NCI-H2171 treated with DMSO at 0.1 percent for 48 hours (cell line): Measurements from ENCODE around the gene ZAP70.
A peak's percentile ranks its signal among the peaks of the same experiment; 100 is the strongest.
"Not testable (repeated sequence)": the region's sequence is repeated elsewhere in the genome, so short reads cannot be mapped to it uniquely, and the experiment has no call there.

Experiments
- DNase-seq: peaks from one replicate; lab custom pipeline; 2025; lab: John Stamatoyannopoulos, UW

The ZAP70 gene

DNA sequence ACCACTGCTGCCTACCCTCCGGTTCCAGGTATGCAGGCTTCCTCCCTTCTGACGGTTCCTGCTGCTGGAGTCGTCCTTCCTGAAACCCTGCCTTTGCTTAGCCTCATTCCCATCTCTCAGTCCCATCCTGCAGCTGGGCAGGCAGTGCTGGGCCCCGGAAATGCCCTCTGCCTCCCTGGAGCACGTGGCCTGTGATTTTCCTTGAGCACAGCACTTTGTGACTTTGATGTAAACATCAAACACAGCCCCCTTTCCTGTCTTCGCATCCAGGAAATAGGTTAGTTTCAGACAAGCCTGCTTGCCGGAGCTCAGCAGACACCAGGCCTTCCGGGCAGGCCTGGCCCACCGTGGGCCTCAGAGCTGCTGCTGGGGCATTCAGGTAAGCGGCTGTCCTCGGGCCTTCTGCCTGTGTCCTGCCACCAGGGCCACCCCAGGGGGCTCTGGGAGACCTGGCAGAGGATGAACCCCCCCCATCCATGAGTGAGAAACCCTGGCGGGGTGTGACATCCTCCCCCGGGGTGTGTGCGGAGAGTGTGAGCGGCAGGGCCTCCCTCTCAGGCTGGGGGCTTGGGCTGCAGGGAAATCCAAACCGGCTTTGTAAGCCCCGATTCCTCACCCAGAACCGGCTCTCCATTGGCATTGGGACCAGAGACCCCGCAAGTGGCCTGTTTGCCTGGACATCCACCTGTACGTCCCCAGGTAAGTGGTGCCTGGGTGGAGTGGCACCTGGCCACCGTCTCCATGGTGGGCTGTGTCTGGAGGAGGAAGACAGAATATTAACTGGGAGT is at the start of gene ZAP70:
Gene ZAP70, plus strand, starts transcription at position 281 of the 788 bp plus-strand sequence. CDS start 10,461 bp downstream, outside the sequence.
- no peak for DNase-seq

DNA sequence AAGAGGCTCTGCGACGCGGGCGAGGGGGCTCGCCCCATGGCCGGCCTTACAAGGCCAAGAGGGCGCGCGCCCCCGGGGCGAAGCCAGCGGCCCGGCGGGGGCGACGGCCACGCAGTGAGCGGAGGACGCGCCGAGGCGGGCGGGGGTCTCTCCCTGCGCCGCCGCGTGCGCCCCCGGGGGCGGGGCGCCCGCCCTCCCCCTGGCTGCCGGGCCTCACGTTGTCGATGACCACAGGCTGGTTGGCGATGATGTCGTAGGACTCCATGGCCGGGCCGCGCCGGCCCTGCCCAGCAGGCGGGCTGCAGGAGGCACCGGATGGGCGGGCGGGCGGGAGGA is 49.8 kb upstream of the ZAP70 start:
- DNase-seq = no peak

DNA sequence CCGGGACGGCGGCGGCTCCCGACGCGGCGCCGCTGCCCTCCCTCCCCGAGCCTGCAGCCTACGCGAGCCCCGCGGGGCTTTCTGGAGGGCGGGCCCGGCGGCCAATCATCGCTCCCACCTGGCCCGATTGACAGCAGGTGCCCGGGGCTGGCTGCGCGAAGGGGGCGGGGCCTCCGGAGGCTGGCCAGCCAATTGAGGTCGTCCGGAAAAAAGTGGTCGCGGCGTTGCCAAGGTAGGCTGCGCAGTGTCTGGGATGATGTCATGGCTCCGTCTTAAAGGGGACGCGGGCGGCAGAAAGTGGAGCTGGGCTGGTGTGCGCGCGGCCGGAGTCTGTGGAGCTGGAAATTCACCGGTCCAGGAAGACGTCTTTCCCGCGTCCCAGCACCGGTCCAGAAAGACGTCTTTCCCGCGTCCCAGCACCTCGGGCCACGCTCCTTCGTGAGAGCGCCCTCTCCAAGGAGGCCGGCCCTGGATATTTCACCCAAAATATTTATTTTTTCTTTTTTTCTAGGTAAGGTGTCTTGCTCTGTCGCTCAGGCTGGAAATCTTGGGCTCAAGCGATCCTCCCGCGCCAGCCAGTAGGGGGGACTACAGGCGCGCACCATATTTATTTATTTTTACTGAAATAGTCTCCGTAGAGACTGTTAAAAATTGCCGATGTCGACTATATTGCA is 49.3 kb upstream of the ZAP70 start, which contains the start of gene ACTR1B:
Gene ACTR1B, minus strand, starts transcription at position 83 of the 674 bp plus-strand sequence. CDS start 154 bp downstream, outside the sequence.
- peak; percentile 99 for DNase-seq

DNA sequence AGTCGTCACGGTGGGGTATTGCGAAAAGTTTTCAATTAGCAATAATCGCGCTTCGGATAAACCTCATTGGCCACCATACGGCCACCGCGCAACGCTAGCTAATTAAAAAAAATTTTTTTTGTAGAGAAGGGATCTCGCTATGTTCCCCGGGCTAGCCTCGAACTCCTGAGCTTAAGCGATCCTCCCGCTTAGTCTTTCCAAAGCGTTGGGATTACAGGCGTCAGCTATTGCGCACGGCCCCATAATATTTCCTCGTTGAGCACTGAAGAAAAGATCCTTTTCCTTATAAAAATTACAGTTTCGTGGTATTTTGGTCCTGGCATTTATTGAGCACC is 48.8 kb upstream of the ZAP70 start:
- no peak for DNase-seq

DNA sequence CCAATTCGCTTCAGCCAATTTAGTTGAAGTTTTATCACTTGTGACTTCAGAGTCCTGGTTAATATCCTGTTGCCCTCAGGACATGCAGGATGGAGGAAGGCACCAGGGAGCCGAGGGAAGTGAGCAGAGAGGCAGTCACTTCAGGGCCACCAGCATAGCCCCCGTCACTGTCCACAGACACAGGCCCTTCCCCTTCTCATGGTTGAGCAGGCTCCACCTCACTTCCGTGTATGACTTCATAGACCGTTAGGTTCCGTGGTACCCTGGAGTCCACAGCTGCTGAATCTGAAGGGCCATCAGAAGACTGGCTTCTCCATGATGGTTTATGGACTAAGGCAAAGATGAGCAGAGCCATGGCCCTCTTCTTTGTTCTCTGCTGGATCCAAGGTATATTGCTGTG is 43.9 kb upstream of the ZAP70 start, which contains the start of gene C2orf92:
Gene C2orf92, plus strand, starts transcription at position 266 of the 400 bp plus-strand sequence. Its CDS starts 76 bp downstream, at position 342.
- no peak for DNase-seq

DNA sequence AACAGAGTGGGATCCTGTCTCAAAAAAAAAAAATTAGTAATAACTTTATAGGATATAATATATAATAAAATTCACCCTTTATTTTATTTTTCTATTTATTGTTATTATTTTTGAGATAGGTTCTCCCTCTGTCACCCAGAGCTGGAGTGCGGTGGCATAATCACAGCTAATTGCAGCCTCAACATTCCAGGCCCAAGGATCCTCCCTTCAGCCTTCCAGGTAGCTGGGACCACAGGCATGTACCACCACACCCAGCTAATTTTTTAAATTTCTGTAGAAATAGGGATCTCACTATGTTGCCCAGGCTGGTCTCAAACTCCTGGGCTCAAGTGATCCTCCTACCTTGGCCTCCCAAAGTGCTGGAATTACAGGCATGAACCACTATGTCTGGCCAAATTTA is 42.9 kb upstream of the ZAP70 start:
- no peak for DNase-seq

DNA sequence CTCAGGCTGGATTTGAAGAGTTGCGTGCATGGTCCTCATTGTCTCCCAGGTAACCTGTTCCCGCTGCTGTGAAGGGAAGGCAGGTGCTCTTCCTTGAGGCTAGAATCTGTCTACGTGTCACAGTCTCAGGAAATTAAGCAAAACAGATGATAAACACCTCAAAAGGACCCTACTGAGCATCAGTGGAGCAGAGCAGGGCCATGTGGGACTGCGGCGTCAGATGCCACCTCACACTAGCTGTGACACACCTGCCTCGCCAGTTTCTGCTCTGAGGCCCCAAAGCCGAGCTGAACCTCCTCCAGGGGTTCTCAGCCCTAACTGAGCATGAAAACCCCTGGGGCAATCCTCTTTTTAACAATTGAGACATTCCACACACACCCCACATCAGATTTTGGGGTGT is 41.9 kb upstream of the ZAP70 start:
- DNase-seq = no peak

DNA sequence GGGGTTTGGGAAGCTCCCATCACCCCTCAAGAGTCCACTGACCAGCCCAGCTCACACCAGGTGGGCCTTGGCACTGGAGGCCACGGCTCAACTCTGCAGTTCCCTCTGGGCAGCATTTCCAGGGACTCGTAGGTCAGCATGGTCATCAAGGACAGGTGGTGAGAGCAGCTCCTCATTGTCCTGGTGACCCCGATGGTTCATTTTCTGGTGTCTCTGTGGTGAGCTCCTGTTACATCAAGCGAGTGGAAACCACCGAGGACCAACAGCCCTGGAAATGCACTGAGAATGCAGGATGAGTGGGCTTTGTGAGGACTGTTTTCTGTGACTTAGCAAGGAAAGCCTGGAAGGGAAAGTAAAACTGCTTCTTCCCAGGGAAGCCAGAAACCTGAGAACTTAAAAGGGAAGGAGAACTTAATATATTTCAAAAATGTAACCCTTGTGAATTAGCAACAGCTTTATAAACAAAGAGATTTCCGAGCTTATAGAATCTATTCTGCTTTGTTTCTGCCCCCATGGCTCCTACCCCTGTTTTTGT is 40.7 kb upstream of the ZAP70 start:
- DNase-seq = not testable (repeated sequence)

DNA sequence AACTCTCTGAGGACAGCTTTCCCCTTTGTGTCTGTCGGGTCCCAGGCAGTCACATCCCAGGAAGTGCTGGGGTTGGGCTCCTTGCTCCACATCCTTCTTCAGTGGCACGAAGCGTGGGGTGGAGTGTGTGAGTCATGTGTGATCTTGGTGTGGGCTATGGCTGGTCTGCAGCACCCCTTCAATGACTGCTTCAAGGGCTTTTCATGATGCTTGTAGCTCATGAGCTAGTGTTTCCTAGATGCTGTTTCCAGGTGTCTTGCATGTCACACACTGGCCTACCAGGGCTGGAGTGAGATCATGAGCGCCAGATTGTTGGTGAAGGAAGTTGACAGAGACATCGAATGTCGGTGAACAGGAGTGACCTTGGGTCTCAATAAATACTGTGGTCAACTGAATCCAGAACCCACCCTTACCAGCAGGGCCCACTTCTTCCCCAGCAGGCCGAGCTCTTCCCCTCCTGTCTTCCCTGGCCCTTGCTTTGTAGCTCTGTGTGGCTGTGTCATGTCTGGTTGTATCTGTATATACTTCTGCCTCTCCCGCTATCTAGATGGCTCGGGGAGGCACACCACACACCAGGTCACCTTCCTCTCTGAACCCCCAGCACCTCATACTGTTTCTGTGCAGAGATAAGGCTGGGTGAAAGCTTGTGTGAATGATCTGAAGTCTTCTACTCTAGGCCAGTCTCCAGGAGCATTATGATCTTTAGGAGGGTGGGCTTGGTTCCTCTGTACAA is 40.0 kb upstream of the ZAP70 start:
- DNase-seq = no peak

DNA sequence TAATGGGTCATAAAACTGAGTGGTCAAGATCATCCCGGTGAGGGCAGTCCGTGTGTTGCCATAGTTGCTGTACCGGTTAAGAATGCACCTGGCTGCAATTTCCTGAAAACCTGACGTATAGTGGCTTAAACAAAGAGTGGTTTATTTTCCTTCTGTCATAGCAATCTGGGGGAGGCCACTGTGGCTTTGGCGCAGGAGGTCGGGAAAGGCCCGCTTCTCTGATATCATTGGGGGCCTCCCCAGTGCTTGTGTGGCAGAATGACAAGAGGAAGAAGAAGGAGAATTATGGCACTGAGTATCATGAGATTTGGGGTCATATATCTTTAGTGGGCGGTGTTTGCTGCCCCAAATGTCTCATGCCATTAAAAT is 39.5 kb upstream of the ZAP70 start:
- no peak for DNase-seq

DNA sequence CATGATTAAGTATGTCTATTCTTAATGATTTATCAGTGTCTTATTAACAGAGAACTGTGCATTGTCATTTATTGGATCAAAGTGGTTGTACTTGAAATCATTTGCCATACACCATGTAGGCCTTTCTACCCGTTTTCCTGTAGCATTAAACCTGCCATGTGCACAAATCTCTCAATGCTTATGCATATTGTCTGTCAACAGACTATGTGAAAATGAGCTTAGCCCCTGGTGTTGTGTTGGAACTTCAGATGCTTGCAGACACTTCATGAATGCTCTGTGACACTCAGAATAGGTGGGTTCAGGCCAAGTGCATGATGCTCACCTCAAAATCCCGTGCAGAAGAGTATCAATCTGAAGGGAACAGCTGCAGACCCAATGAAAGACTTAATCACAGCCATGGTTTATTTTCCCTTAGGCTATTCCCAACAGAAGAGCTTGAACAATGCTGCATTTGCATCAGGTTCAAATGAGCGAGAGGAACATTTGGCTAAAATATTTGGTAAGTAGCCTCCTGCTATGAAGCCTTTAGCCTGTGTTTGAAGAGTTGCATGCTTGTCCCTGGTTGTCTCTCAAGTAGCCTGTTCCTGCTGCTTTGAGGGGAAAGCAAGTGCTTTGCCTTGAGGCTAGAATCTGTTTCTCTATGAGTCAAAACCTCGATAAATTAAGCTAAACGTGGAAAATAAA is 37.8 kb upstream of the ZAP70 start:
- no peak for DNase-seq

DNA sequence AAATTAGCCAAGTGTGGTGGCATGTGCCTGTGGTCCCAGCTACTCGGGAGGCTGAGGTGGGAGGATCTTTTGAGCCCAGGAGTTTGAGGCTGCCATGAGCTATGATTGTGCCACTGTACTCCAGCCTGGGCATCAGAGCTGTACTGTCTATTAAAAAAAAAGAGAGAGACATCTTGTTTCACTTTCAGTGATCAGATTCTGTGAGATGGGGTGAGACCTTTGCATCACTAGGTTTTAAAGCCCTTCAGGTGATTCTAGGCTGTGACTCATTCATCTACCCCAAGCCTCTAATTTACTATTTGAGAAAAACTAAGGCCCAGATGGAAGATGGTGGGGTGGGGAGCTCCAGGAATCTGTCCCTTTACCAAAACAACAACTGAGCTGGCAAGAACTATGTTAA is 36.8 kb upstream of the ZAP70 start:
- no peak for DNase-seq

DNA sequence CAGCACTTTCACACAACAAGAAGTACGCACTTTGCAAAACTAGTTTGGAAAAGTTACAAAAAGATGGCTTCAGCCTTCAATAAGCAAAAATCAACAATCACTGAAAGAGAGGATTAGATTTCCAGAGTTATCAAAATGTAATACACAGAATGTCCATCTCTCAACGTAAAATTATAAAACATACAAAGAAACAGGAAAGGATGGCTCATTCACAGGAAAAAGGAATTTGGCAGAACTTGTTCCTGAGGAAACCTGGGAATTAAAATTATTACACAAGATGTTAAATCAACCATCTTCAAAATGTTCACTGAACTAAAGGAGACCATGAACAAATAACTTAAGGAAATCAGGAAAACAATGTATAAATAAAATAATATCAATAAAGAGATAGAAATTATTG is 35.9 kb upstream of the ZAP70 start:
- DNase-seq = no peak

DNA sequence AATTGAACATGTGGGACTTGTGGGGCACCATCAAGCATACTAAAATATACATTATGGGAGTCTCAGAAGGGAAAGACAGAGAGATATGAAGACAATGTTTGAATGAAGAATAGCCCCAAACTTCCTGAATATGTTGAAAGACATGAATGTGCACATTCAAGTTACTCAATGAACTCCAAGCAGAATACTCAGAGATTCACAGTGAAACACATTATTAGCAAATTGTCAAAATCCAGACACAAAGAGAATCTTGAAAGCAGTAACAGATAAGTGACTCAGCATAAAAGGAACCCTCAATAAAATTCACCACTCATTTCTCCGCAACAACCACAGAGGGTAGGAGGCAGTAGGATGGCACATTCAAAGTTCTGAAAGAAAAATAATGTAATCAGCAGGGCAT is 35.1 kb upstream of the ZAP70 start:
- no peak for DNase-seq

DNA sequence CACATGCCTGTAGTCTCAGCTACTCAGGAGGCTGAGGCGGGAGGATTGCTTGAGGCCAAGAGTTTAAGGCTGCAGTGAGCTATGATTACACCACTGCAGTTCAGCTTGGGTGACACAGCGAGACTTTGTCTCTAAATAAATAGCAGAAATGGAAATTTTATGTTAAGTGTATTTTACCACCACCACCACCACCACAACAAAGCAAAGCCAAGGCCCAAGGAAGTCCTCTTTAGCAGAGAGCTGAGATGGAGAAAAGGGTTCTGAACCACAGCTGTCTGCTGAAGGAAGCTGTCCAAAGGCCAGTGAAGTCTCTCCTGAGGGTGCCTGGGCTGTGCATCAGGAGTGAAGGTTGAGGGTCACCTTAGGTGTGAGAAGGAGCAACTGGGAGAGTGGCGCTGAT is 26.1 kb upstream of the ZAP70 start:
- DNase-seq = not testable (repeated sequence)

DNA sequence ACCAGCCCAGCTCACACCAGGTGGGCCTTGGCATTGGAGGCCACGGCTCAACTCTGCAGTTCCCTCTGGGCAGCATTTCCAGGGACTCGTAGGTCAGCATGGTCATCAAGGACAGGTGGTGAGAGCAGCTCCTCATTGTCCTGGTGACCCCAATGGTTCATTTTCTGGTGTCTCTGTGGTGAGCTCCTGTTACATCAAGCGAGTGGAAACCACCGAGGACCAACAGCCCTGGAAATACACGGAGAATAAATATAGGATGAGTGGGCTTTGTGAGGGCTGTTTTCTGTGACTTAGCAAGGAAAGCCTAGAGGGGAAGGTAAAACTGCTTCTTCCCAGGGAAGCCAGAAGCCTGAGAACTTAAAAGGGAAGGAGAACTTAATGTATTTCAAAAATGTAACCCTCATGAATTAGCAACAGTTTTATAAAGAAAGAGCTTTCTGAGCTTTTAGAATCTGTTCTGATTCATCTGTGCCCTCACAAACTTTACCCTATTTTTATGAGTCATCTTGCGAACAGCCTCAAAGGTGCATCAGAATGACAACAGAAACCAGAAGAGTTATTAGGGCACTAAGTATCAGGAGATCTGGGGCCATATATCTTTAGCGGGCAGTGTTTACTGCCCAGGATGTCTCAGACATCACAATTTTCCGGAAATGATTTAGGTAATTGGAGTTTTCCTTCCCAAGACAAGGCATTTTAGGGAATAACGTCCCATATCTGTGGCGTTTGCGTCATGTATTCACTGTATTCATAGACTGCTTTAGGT is 25.1 kb upstream of the ZAP70 start:
- no peak for DNase-seq

DNA sequence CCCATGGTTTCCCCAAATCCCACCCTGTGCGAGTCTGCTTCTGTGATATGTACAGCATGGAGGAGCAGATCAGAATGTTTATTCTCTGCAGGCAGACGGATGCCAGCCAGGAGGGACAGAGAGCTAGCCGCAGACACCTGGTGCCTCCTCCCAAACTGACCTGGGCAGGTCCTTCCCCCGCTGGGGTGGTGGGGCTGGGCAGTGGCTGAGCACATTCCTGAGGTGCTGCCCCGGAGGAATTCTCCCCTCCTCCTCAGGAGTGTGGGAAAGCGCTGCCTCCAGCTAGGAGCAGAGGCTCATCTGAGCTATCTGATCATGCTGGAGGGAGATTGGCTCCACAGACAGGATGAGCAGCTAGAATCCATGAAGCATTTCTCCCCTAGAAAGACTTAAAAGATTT is 22.2 kb upstream of the ZAP70 start:
- no peak for DNase-seq

DNA sequence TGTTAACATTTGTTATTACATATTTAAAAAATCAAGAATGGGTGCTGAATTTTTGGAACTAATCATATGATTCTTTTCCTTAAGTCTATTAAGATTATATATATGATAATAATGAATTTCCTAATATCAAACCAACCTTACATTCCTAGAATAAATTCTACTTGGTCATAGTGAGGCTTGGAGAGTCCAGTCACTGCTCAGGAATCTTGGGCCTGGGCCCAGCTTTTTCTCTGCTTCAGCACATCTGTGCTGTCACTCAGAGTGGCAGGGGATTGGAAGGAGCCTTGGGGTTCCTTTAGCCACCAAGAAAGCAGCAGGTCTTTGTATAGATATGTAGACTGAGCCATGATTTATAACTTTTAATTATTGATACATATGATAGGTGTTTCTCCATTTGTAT is 19.9 kb upstream of the ZAP70 start:
- no peak for DNase-seq

DNA sequence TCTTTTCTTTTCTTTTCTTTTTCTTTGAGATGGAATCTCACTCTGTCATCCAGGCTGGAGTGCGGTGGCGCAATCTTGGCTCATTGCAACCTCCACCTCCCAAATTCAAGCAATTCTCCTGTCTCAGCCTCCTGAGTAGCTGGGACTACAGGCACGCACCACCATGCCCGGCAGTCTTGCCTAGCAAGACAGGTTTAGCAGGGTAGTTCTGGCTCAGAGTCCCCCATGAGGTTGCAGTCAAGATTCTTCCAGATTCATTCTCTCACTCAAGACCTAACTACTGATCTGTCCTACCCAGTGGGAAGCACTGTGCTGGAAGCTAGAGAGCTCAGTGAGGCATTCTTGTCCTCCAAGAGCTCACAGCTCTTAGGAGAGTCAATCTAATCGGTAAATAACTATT is 17.6 kb upstream of the ZAP70 start:
- no peak for DNase-seq

DNA sequence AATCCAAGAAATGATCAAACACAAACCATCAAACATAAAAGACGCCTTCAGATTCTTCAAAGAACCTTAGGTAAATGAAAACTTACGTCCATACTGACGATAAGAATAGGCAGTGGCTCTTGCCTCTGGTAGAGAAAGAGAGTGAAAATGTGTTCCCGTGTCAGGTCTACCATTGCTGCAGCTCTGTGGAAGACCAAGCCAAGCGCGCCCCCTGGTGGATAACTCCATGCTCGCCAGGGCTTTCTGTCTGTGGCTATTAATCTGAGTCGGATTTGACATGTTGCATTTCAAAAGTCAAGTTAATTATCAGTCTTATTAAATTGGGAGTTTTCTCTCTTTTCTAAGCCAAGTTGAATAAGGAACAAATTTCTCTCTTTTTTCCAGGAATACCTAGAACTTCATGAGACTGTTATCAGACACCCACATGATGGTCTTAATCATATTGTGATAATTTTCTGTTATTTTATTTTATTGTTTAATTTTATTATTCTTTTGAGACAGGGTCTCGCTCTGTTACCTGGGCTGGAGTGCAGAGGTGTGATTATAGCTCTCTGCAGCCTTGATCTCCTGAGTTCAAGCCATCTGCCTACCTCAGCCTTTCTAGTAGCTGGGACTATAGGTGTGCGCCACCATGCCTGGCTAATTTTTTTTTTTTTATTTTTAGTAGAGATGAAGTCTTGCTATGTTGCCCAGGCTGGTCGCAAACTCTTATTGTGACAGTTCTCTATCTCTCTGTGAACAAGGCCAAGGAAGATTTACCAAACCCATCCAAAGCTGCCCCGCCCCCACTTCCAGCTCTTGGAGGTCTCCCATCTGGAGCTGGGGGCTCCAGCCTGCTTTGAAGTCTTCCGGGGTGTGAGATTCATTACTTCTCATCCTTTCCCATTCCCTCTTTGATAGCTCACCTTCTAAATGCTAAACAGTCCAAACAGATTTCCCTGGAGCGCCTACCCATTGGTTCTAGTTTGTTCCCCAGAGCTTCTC is 15.8 kb upstream of the ZAP70 start:
- DNase-seq = peak; percentile 81
